CD4-positive, alpha-beta T cell (primary cell): ENCODE data around the gene RBMX2. TPM values are rescaled to one million over a fixed set of nuclear protein-coding genes. Genes with fewer than 3 reads are reported as not detected.

Experiments used
- ATAC-seq: fragments of 200-7000 bp; cut with Tn5 transposase; one replicate; pipeline ENCODE4 v1.10.0; 2022; ENCODE audit warnings: mild to moderate bottlenecking; ENCODE audit not compliant: poor library complexity
- CTCF ChIA-PET: fragments of 350-600 bp; sonication (Branson Sonifier 250); formaldehyde crosslinking; loops from one replicate; lab custom pipeline; 2021; ENCODE audit warnings: antibody characterized with exemption, inconsistent platforms; lab: Charles Lee
- POLR2A ChIA-PET: fragments of 350-600 bp; sonication (Branson Sonifier 250); formaldehyde crosslinking; loops from one replicate; lab custom pipeline; 2021; ENCODE audit warnings: antibody characterized with exemption, inconsistent platforms; lab: Charles Lee
- DNase-seq, 14 experiments: peaks; one replicate each; pipeline ENCODE4 v3.0.0-alpha.2; 2013 to 2020; ENCODE audit warnings: mixed read lengths in 2 of 14
- H3K27ac ChIP-seq, 2 donors: one replicate each; pipeline versions ENCODE4 v1.5.1 to v1.7.0; 2013; ENCODE audit warnings: low read length in 2 of 2, low read depth in 1 of 2, mild to moderate bottlenecking in 1 of 2
- H3K27me3 ChIP-seq, 2 experiments: 1 replicate in 1 of 2; 2 replicates in 1 of 2; pipeline versions ENCODE4 v1.6.1 to v1.7.0; 2013; ENCODE audit warnings: low read length in 2 of 2, control low read depth in 1 of 2, mild to moderate bottlenecking in 1 of 2, moderate library complexity in 1 of 2; ENCODE audit not compliant: insufficient read depth in 2 of 2, control insufficient read depth in 1 of 2
- H3K36me3 ChIP-seq: one replicate; pipeline ENCODE4 v1.6.1; 2013; ENCODE audit warnings: low read length, control low read depth; ENCODE audit not compliant: insufficient read depth
- H3K4me1 ChIP-seq: one replicate; pipeline ENCODE4 v1.6.1; 2013; ENCODE audit warnings: low read length, control low read depth; ENCODE audit not compliant: insufficient read depth
- H3K4me3 ChIP-seq: one replicate; pipeline ENCODE4 v1.5.1; 2013; ENCODE audit warnings: mild to moderate bottlenecking, low read length, moderate library complexity
- H3K9me3 ChIP-seq, 2 experiments: 1 replicate in 1 of 2; 2 replicates in 1 of 2; pipeline versions ENCODE4 v1.6.1 to v1.7.0; 2013; ENCODE audit warnings: low read length in 2 of 2, mild to moderate bottlenecking in 2 of 2, control low read depth in 1 of 2, moderate library complexity in 1 of 2; ENCODE audit not compliant: control insufficient read depth in 1 of 2, insufficient read depth in 1 of 2
- H3K27ac Mint-ChIP-seq: one replicate; pipeline ENCODE4 v1.8.0; 2020; ENCODE audit warnings: mixed read lengths
- H3K27me3 Mint-ChIP-seq: one replicate; pipeline ENCODE4 v1.8.0; 2021; ENCODE audit warnings: mixed read lengths
- H3K36me3 Mint-ChIP-seq: one replicate; pipeline ENCODE4 v1.8.0; 2021; ENCODE audit warnings: low read depth, mixed read lengths
- H3K4me1 Mint-ChIP-seq: one replicate; pipeline ENCODE4 v1.8.0; 2021; ENCODE audit warnings: low read depth, mixed read lengths
- H3K4me3 Mint-ChIP-seq: one replicate; pipeline ENCODE4 v1.8.0; 2020; ENCODE audit warnings: mild to moderate bottlenecking, mixed read lengths
- H3K9me3 Mint-ChIP-seq: one replicate; pipeline ENCODE4 v1.8.0; 2020; ENCODE audit warnings: mixed read lengths
- intact Hi-C, 2 experiments: fragments of 100-400 bp; cut with DNase I in 1 of 2; cut with micrococcal nuclease in 1 of 2; formaldehyde crosslinking; loops; one replicate each; pipeline versions ENCODE4 v1.15.1 to v1.9.0; 2023 to 2025; cut with DNase I, micrococcal nuclease
- total RNA-seq, 174 experiments: library from RNA in 2 of 174; stranded (reverse) in 2 of 174; gene quantifications; one replicate each; pipeline ENCODE4 v1.2.3 and lab custom pipeline; 2021 to 2026
- TF ChIP-seq, protein P1 (sequence below): fragments of 200-600 bp; IDR thresholded peaks from one replicate; pipeline ENCODE4 v1.8.0; 2022; ENCODE audit warnings: antibody characterized with exemption, mild to moderate bottlenecking

The RBMX2 gene
- total RNA-seq, 2 experiments from 2014 or later, result 20.5 to 21.5 TPM

DNA sequence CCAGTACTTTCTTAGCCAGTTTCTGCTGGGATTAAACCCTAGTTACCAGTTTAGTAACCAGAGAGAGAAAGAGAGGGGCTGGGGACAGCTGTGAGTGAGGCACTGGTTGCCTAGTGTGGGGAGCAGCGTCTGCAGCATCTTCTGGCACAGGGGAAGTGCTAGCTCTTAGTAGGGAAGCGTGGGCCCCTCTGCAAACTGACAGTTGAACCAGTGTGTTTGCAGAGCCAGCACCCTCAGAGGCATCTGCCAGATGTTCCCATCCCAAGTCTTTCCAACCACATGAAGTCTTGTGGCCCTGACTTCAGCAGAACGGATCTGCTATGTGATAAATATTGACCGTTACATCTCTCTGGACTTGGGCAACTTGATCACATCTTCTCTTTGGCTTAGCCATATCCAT lies 15.0 kb downstream of the RBMX2 start:
- ATAC-seq (no peak), DNase-seq (no peak)
- Mint-ChIP-seq H3K4me1 (no peaks in the 10 kb centered on the region), H3K9me3 (no peaks in the 10 kb centered on the region), H3K36me3 (peaks cover 13% of the 10 kb centered on the region), H3K27me3 (no peaks in the 10 kb centered on the region), H3K4me3 (no peak overlapping the region), H3K27ac (no peak overlapping the region)
- Histone ChIP-seq H3K4me1 (no peaks in the 10 kb centered on the region), H3K4me3 (no peak overlapping the region), H3K36me3 (peaks cover 9% of the 10 kb centered on the region), H3K9me3 (no peaks in the 10 kb centered on the region), H3K27me3 (no peaks in the 10 kb centered on the region), H3K27ac (no peak overlapping the region)
- POLR2A ChIA-PET, result no interaction called here
- intact Hi-C loops, result no loop called here
- CTCF ChIA-PET, result no interaction called here
- TF ChIP-seq, protein P1, sequence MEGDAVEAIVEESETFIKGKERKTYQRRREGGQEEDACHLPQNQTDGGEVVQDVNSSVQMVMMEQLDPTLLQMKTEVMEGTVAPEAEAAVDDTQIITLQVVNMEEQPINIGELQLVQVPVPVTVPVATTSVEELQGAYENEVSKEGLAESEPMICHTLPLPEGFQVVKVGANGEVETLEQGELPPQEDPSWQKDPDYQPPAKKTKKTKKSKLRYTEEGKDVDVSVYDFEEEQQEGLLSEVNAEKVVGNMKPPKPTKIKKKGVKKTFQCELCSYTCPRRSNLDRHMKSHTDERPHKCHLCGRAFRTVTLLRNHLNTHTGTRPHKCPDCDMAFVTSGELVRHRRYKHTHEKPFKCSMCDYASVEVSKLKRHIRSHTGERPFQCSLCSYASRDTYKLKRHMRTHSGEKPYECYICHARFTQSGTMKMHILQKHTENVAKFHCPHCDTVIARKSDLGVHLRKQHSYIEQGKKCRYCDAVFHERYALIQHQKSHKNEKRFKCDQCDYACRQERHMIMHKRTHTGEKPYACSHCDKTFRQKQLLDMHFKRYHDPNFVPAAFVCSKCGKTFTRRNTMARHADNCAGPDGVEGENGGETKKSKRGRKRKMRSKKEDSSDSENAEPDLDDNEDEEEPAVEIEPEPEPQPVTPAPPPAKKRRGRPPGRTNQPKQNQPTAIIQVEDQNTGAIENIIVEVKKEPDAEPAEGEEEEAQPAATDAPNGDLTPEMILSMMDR, result no peak

GRCh38 chrX:130418066-130418465 lies 16.3 kb downstream of the RBMX2 start:
- no peaks in the 10 kb centered on the region for H3K27me3 ChIP-seq
- H3K4me1 ChIP-seq, result no peaks in the 10 kb centered on the region
- Mint-ChIP-seq H3K27ac (no peak overlapping the region), H3K4me3 (no peak overlapping the region), H3K9me3 (no peaks in the 10 kb centered on the region), H3K4me1 (no peaks in the 10 kb centered on the region), H3K36me3 (peaks cover 8% of the 10 kb centered on the region), H3K27me3 (no peaks in the 10 kb centered on the region)
- ATAC-seq (no peak), DNase-seq (no peak)
- TF ChIP-seq, protein P1, result no peak
- ChIA-PET POLR2A (no interaction called here), CTCF (no interaction called here)
- H3K27ac ChIP-seq, result no peak overlapping the region
- H3K9me3 ChIP-seq, result no peaks in the 10 kb centered on the region
- peaks cover 4% of the 10 kb centered on the region for H3K36me3 ChIP-seq
- intact Hi-C loops, result no loop called here
- no peak overlapping the region for H3K4me3 ChIP-seq

- DNase-seq (no peak), ATAC-seq (no peak)
- H3K36me3 Mint-ChIP-seq, result peaks cover 8% of the 10 kb centered on the region
- no peak overlapping the region for H3K4me3 Mint-ChIP-seq
- H3K9me3 ChIP-seq, result no peaks in the 10 kb centered on the region
- H3K36me3 ChIP-seq, result peaks cover 4% of the 10 kb centered on the region
- H3K9me3 Mint-ChIP-seq, result no peaks in the 10 kb centered on the region
- ChIA-PET POLR2A (no interaction called here), CTCF (no interaction called here)
- no peak overlapping the region for H3K4me3 ChIP-seq
- H3K27ac Mint-ChIP-seq, result no peak overlapping the region
- no peaks in the 10 kb centered on the region for H3K27me3 ChIP-seq
- no peak overlapping the region for H3K27ac ChIP-seq
- intact Hi-C loops, result no loop called here
- no peaks in the 10 kb centered on the region for H3K4me1 ChIP-seq
- TF ChIP-seq, protein P1, result no peak
- no peaks in the 10 kb centered on the region for H3K4me1 Mint-ChIP-seq
- no peaks in the 10 kb centered on the region for H3K27me3 Mint-ChIP-seq
Measured at GRCh38 chrX:130418740-130419139, 17.0 kb downstream of the RBMX2 start.
